DMS 273 treated with DMSO at 0.1 percent for 48 hours (cell line): ENCODE results near the gene ZNF446.
"Not testable (repeated sequence)": the region's sequence is repeated elsewhere in the genome, so short reads cannot be mapped to it uniquely, and the experiment has no call there.

ENCODE experiments used
- DNase-seq: peaks from one replicate; lab custom pipeline; 2025; lab: John Stamatoyannopoulos, UW

Gene ZNF446

GRCh38 chr19:58500242-58500641 is 24.1 kb downstream of the ZNF446 start:
- no peak for DNase-seq

- not testable (repeated sequence) for DNase-seq
Measured at GRCh38 chr19:58507602-58508223, 31.6 kb downstream of the ZNF446 start.

GRCh38 chr19:58509731-58510083 is 33.6 kb downstream of the ZNF446 start:
- no peak for DNase-seq

- DNase-seq = no peak
Measured at GRCh38 chr19:58510084-58510862, 34.1 kb downstream of the ZNF446 start.

- no peak for DNase-seq
Measured at GRCh38 chr19:58511353-58512208, 35.4 kb downstream of the ZNF446 start, which contains the start of gene SLC27A5. Gene SLC27A5 (minus strand): TSS chr19:58511992. CDS start chr19:58511955, 37 bp downstream.

GRCh38 chr19:58513213-58513693 is 37.1 kb downstream of the ZNF446 start:
- no peak for DNase-seq

GRCh38 chr19:58513694-58514563 is 37.8 kb downstream of the ZNF446 start:
- peak; percentile 59 for DNase-seq

GRCh38 chr19:58514564-58515022 is 38.4 kb downstream of the ZNF446 start:
- DNase-seq = no peak

GRCh38 chr19:58515259-58515658 is 39.1 kb downstream of the ZNF446 start:
- no peak for DNase-seq

GRCh38 chr19:58516246-58516836 is 40.2 kb downstream of the ZNF446 start:
- DNase-seq = no peak

- no peak for DNase-seq
Measured at GRCh38 chr19:58516964-58517833, 41.0 kb downstream of the ZNF446 start.

GRCh38 chr19:58518256-58519086 is 42.3 kb downstream of the ZNF446 start:
- DNase-seq = no peak

- DNase-seq = peak; percentile 68
Measured at GRCh38 chr19:58519087-58519354, 42.9 kb downstream of the ZNF446 start.

- peak; percentile 94 for DNase-seq
Measured at GRCh38 chr19:58519355-58520256, 43.5 kb downstream of the ZNF446 start, which contains the start of gene ZBTB45. Gene ZBTB45 (minus strand): TSS chr19:58519810. CDS start chr19:58517673, 2,137 bp downstream.

- DNase-seq = no peak
Measured at GRCh38 chr19:58520257-58520599, 44.1 kb downstream of the ZNF446 start.

GRCh38 chr19:58521651-58522050 is 45.5 kb downstream of the ZNF446 start:
- DNase-seq = no peak

- no peak for DNase-seq
Measured at GRCh38 chr19:58522709-58523108, 46.6 kb downstream of the ZNF446 start.

GRCh38 chr19:58529405-58529804 is 53.3 kb downstream of the ZNF446 start:
- DNase-seq = no peak
